Epidermal melanocyte (primary cell): ENCODE results near the gene EPHA1.

Experiments
- DNase-seq: peaks from one replicate; pipeline ENCODE4 v3.0.0; 2011; ENCODE audit warnings: low spot score; ENCODE audit not compliant: insufficient read length

The EPHA1 gene

GRCh38 chr7:143389316-143390103, 19.1 kb downstream of the EPHA1 start:
- DNase-seq = no peak

- no peak for DNase-seq
Measured at GRCh38 chr7:143388491-143389101, 20.1 kb downstream of the EPHA1 start.

GRCh38 chr7:143388051-143388450, 20.6 kb downstream of the EPHA1 start:
- no peak for DNase-seq

- DNase-seq = no peak
Measured at GRCh38 chr7:143387156-143387975, 21.3 kb downstream of the EPHA1 start.

GRCh38 chr7:143385891-143386781, 22.5 kb downstream of the EPHA1 start:
- no peak for DNase-seq

GRCh38 chr7:143384661-143385631, 23.7 kb downstream of the EPHA1 start:
- no peak for DNase-seq

GRCh38 chr7:143384148-143384547, 24.5 kb downstream of the EPHA1 start:
- no peak for DNase-seq

- DNase-seq = no peak
Measured at GRCh38 chr7:143383642-143383957, 25.1 kb downstream of the EPHA1 start.

GRCh38 chr7:143382791-143383641, 25.6 kb downstream of the EPHA1 start:
- DNase-seq = no peak

- no peak for DNase-seq
Measured at GRCh38 chr7:143382126-143382790, 26.4 kb downstream of the EPHA1 start.

- DNase-seq = peak; percentile 60
Measured at GRCh38 chr7:143381427-143382125, 27.1 kb downstream of the EPHA1 start.

- peak; percentile 91 for DNase-seq
Measured at GRCh38 chr7:143380646-143381426, 27.8 kb downstream of the EPHA1 start, which contains the start of gene ZYX. TSS of gene ZYX (plus strand) at chr7:143381345. CDS start at chr7:143381572, 227 bp downstream.

GRCh38 chr7:143380260-143380645, 28.4 kb downstream of the EPHA1 start:
- DNase-seq = peak; percentile 93

GRCh38 chr7:143379611-143380259, 28.9 kb downstream of the EPHA1 start:
- no peak for DNase-seq

GRCh38 chr7:143376396-143376795, 32.3 kb downstream of the EPHA1 start:
- no peak for DNase-seq

GRCh38 chr7:143375298-143376034, 33.2 kb downstream of the EPHA1 start:
- no peak for DNase-seq
